Fibroblast of pulmonary artery (primary cell): ENCODE data around the gene STAG1.
A peak's percentile ranks its signal among the peaks of the same experiment; 100 is the strongest.
"Not testable (repeated sequence)": the region's sequence is repeated elsewhere in the genome, so short reads cannot be mapped to it uniquely, and the experiment has no call there.

Source experiments
- DNase-seq: peaks from one replicate; pipeline ENCODE4 v3.0.0-alpha.2; 2010; ENCODE audit warnings: low read depth
- H3K4me3 ChIP-seq: replicated peaks from 2 replicates; pipeline ENCODE4 v1.5.1; 2011; ENCODE audit warnings: low read depth, mild to moderate bottlenecking, control low read depth, low read length, moderate library complexity
- TF ChIP-seq, protein P1 (sequence below): IDR thresholded peaks from 2 replicates; pipeline ENCODE4 v1.5.1; 2011; ENCODE audit warnings: mild to moderate bottlenecking, control low read depth, low read length, inconsistent platforms; ENCODE audit errors: missing control alignments

STAG1 gene

GRCh38 chr3:136733317-136733833, 18.8 kb downstream of the STAG1 start:
- DNase-seq, result peak; percentile 62
- TF ChIP-seq, protein P1, sequence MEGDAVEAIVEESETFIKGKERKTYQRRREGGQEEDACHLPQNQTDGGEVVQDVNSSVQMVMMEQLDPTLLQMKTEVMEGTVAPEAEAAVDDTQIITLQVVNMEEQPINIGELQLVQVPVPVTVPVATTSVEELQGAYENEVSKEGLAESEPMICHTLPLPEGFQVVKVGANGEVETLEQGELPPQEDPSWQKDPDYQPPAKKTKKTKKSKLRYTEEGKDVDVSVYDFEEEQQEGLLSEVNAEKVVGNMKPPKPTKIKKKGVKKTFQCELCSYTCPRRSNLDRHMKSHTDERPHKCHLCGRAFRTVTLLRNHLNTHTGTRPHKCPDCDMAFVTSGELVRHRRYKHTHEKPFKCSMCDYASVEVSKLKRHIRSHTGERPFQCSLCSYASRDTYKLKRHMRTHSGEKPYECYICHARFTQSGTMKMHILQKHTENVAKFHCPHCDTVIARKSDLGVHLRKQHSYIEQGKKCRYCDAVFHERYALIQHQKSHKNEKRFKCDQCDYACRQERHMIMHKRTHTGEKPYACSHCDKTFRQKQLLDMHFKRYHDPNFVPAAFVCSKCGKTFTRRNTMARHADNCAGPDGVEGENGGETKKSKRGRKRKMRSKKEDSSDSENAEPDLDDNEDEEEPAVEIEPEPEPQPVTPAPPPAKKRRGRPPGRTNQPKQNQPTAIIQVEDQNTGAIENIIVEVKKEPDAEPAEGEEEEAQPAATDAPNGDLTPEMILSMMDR, result no peak

GRCh38 chr3:136731274-136731884, 20.8 kb downstream of the STAG1 start:
- TF ChIP-seq, protein P1, result no peak
- DNase-seq, result no peak
- no peak overlapping the region for H3K4me3 ChIP-seq

More at GRCh38 chr3:136733317-136733833, 18.8 kb downstream of the STAG1 start:
- no peak overlapping the region for H3K4me3 ChIP-seq

DNA sequence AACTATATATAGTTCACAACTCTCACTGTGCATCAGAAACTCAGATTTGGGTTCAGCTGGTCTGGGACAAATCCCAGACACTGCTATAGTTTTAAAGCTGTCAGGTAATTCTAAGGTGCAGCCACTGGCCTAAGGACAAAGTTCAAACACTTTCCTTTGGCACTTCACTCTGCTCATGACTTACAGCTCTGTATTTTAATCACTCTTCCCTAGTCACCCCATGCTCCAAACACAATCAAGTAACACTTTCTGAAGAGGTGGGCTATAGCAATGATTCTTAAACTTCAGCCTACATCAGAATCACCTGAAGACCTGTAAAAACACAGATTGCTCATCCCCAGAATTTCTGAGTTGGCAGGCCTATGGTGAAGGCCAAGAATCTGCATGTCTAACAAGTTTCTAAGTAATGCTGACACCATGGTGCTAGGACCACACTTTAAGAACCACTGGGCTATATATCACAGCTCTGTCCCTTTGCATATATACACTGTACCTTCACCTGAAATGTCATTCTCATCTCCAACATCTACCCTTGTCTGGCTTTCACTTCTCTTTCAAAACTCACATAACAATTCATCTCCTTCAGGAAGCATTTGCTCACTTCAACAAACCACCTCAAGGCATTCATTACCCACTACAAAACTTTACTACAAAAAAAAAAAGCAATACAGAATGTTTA, 21.4 kb downstream of the STAG1 start:
- DNase-seq, result no peak
- H3K4me3 ChIP-seq, result no peak overlapping the region
- TF ChIP-seq, protein P1, result no peak

DNA sequence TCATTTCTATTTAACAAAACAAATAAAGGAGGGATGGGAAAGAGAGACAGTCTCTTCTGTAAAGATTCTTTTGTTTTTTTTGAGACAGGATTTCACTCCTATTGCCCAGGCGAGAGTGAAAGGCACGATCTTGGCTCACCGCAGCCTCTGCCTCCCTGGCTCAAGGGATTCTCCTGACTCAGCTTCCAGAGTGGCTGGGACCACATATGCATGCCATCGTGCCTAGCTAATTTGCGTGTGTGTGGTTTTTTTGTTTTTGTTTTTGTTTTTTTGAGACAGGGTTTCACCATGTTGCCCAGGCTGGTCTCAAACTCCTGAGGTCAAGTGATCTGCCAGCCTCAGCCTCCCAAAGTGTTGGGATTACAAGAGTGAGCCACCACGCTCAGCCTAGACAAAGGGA, 23.3 kb downstream of the STAG1 start:
- TF ChIP-seq, protein P1, result no peak
- DNase-seq, result peak; percentile 60
- H3K4me3 ChIP-seq, result peak overlapping the region; percentile 0

DNA sequence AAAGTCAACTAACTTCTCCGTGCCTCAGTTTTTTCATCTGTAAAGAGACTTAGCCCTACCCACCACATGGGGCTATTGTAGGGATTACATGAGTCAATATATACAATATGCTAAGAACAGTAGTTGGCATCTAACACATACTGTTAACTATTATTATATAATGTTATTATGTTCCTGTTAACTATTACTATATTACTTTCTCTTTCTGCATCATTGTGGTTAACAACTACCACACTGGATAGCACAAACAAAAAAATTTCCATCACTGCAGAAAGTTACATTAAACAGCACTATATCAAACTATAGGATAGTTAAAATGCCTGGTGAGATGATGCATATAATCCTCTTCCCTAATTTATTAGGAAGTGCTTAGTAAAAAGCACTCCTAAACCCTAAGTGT, 23.7 kb downstream of the STAG1 start:
- DNase-seq, result no peak
- H3K4me3 ChIP-seq, result peak overlapping the region; percentile 0
- TF ChIP-seq, protein P1, result no peak

DNA sequence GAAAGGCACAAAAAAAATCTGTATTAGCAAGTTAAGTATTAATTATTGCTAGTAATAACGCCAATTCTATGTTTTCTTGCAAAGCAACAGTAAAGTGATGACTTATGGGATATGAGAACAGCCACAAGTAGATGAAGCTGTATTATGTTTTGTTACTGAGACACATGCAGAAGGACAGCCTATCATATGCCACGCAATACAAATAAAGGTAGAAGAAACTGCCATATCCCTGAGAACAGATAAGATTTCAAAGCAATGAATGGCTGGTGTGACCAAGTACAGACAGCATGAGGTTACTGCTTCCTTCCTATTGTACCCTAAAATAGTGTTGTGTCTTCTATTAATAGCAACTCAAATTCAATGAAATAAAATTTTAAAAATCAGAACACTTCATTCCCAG, 26.7 kb downstream of the STAG1 start:
- no peak for DNase-seq
- no peak overlapping the region for H3K4me3 ChIP-seq
- TF ChIP-seq, protein P1, result no peak

GRCh38 chr3:136722916-136723315, 29.3 kb downstream of the STAG1 start:
- DNase-seq, H3K4me3 ChIP-seq: not testable (repeated sequence)

DNA sequence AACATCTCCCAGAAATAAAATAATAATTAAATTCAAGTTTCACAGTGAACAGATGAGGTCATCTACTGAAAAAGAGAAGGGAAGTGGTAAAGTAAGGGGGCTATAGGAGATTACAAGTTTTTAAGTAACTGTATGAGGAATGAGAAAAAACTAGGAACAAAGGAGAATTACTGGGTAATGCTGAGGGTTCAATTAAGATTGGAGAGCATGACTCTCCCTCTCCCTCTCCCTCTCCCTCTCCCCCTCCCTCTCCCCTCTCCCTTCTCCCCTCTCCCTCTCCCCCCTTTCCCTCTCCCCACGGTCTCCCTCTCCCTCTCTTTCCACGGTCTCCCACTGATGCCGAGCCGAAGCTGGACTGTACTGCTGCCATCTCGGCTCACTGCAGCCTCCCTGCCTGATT, 29.8 kb downstream of the STAG1 start:
- DNase-seq, result not testable (repeated sequence)

More for the DNA sequence above, 29.8 kb downstream of the STAG1 start:
- not testable (repeated sequence) for H3K4me3 ChIP-seq
